Endothelial cell of umbilical vein (primary cell): ENCODE data around the gene SLC12A6. TPM values are rescaled to one million over a fixed set of nuclear protein-coding genes. Genes with fewer than 3 reads are reported as not detected.

Experiments used
- BruUV-seq: library from RNA; stranded (reverse); fragments of 400-500 nt; replicated peaks from 2 replicates; lab custom pipeline; 2021; lab: Mats Ljungman, UMichigan
- CTCF ChIA-PET: fragments of 300-600, 350-600 bp; sonication (Branson Sonifier 250); formaldehyde crosslinking; loops from one replicate; lab custom pipeline; 2021; ENCODE audit warnings: antibody characterized with exemption, inconsistent platforms; lab: Charles Lee
- POLR2A ChIA-PET: fragments of 300-600, 350-600 bp; sonication (Branson Sonifier 250); formaldehyde crosslinking; loops from one replicate; lab custom pipeline; 2021; ENCODE audit warnings: antibody characterized with exemption, inconsistent platforms; lab: Charles Lee
- DNase-seq: peaks from one replicate; pipeline ENCODE4 v3.0.0-alpha.2; 2011; ENCODE audit warnings: low read depth, low spot score
- FAIRE-seq: peaks from 2 replicates; lab custom pipeline; 2011; peaks lifted over from hg19 to GRCh38; lab: Jason Lieb, UNC
- H2AFZ ChIP-seq: 2 replicates; pipeline ENCODE4 v1.6.0; 2012; ENCODE audit warnings: low read depth, low read length, control low read depth, inconsistent platforms
- H3K27ac ChIP-seq: 2 replicates; pipeline ENCODE4 v1.5.1; 2011; ENCODE audit warnings: low read depth, mild to moderate bottlenecking, control low read depth, low read length, moderate library complexity; ENCODE audit not compliant: insufficient read depth
- H3K27me3 ChIP-seq, 2 experiments: 2 replicates each; pipeline versions ENCODE4 v1.6.0 to v1.6.1; 2011; ENCODE audit warnings: low read length in 2 of 2, mixed read lengths in 1 of 2; ENCODE audit not compliant: control insufficient read depth in 2 of 2, insufficient read depth in 2 of 2
- H3K36me3 ChIP-seq, 2 experiments: 2 replicates in 1 of 2; 3 replicates in 1 of 2; pipeline ENCODE4 v1.5.1; 2011; ENCODE audit warnings: low read length in 2 of 2, mild to moderate bottlenecking in 1 of 2, moderate library complexity in 1 of 2; ENCODE audit not compliant: control insufficient read depth in 2 of 2, insufficient read depth in 2 of 2; ENCODE audit errors: extremely low read depth in 1 of 2
- H3K4me1 ChIP-seq: 3 replicates; pipeline ENCODE4 v1.5.1; 2011; ENCODE audit warnings: mild to moderate bottlenecking, low read length; ENCODE audit not compliant: control insufficient read depth, insufficient read depth; ENCODE audit errors: extremely low read depth
- H3K4me2 ChIP-seq: 2 replicates; pipeline ENCODE4 v1.6.1; 2011; ENCODE audit warnings: low read length, control low read depth, mixed read lengths; ENCODE audit not compliant: insufficient read depth
- H3K4me3 ChIP-seq, 3 experiments: fragments of 200-600 bp in 1 of 3; sonication (generic), shearing (Covaris generic) in 1 of 3; replicated peaks in 1 of 3; 2 replicates each; pipeline ENCODE4 v1.5.1; 2011 to 2016; ENCODE audit warnings: control low read depth in 3 of 3, low read length in 3 of 3, mild to moderate bottlenecking in 2 of 3, inconsistent platforms in 1 of 3, low read depth in 1 of 3, moderate library complexity in 1 of 3; ENCODE audit not compliant: insufficient read depth in 1 of 3
- H3K79me2 ChIP-seq: 2 replicates; pipeline ENCODE4 v1.6.0; 2012; ENCODE audit warnings: low read length, inconsistent platforms; ENCODE audit not compliant: control insufficient read depth, insufficient read depth
- H3K9ac ChIP-seq: replicated peaks from 2 replicates; pipeline ENCODE3; 2011; ENCODE audit warnings: low read length, control low read depth; ENCODE audit not compliant: insufficient read depth; ENCODE audit errors: extremely low read depth
- H3K9me1 ChIP-seq: replicated peaks from 3 replicates; pipeline ENCODE4 v1.6.0; 2011; ENCODE audit warnings: mild to moderate bottlenecking, low read length; ENCODE audit not compliant: control insufficient read depth, insufficient read depth; ENCODE audit errors: extremely low read depth
- H3K9me3 ChIP-seq: replicated peaks from 2 replicates; pipeline ENCODE4 v1.5.1; 2012; ENCODE audit warnings: low read length, inconsistent platforms; ENCODE audit not compliant: control insufficient read depth, insufficient read depth
- H4K20me1 ChIP-seq: replicated peaks from 2 replicates; pipeline ENCODE3; 2011; ENCODE audit warnings: mild to moderate bottlenecking, low read length; ENCODE audit not compliant: control insufficient read depth, insufficient read depth; ENCODE audit errors: extremely low read depth
- EZH2 ChIP-seq: IDR thresholded peaks from 2 replicates; pipeline ENCODE4 v1.6.1; 2012; ENCODE audit warnings: borderline replicate concordance, low read depth, mild to moderate bottlenecking, moderate library complexity, low read length, inconsistent platforms; ENCODE audit not compliant: severe bottlenecking
- FOS ChIP-seq: IDR thresholded peaks from 2 replicates; pipeline ENCODE4 v1.6.1; 2011; ENCODE audit warnings: mild to moderate bottlenecking, low read length, moderate library complexity, borderline replicate concordance; ENCODE audit not compliant: insufficient read depth
- GATA2 ChIP-seq: IDR thresholded peaks from 2 replicates; pipeline ENCODE4 v1.7.0; 2011; ENCODE audit warnings: low read depth, mild to moderate bottlenecking, moderate library complexity, mixed read lengths, low read length; ENCODE audit not compliant: insufficient read length, insufficient read depth
- JUN ChIP-seq: IDR thresholded peaks from 2 replicates; pipeline ENCODE4 v1.6.1; 2011; ENCODE audit warnings: borderline replicate concordance, low read depth; ENCODE audit not compliant: insufficient read length, insufficient read depth
- MYC ChIP-seq: IDR thresholded peaks from one replicate; pipeline ENCODE4 v1.6.1; 2011; ENCODE audit warnings: mild to moderate bottlenecking, low read depth, low read length
- POLR2A ChIP-seq: IDR thresholded peaks from 2 replicates; pipeline ENCODE4 v1.6.1; 2012; ENCODE audit warnings: low read depth, mild to moderate bottlenecking, control low read depth, low read length
- POLR2AphosphoS5 ChIP-seq: IDR thresholded peaks from 2 replicates; pipeline ENCODE4 v1.6.1; 2012; ENCODE audit warnings: low read depth, mild to moderate bottlenecking, control low read depth, low read length, moderate library complexity; ENCODE audit not compliant: insufficient read depth
- dilution Hi-C: fragments of 300-500 bp; cut with MboI; formaldehyde crosslinking; loops from one replicate; pipeline ENCODE4 v1.15.0; 2019; ENCODE audit warnings: low sequenced_read_pairs; ENCODE audit not compliant: extremely low pct_ligation_motif_present
- intact Hi-C: fragments of 100-400 bp; cut with micrococcal nuclease; formaldehyde crosslinking; loops from one replicate; pipeline ENCODE4 v1.10.0; 2022
- polyA plus RNA-seq, 4 experiments: library from polyadenylated mRNA; depleted of rRNA in 3 of 4; stranded (reverse) in 3 of 4; unstranded in 1 of 4; fragments of >200 nt; gene quantifications; 2 replicates each; pipeline versions ENCODE4 v1.2.1 to v1.2.3, GENCODE V29; 2011 to 2012; ENCODE audit warnings: missing spikeins in 1 of 4
- total RNA-seq: library from RNA; stranded (reverse); gene quantifications from 2 replicates; pipeline ENCODE4 v1.2.3, GENCODE V29; 2021
- TF ChIP-seq, protein P1 (sequence below), 2 donors: IDR thresholded peaks; 1 replicate in 1 of 2; 2 replicates in 1 of 2; pipeline ENCODE4 v1.5.1; 2011; ENCODE audit warnings: low read length in 2 of 2, mild to moderate bottlenecking in 2 of 2, moderate library complexity in 2 of 2, control low read depth in 1 of 2, inconsistent platforms in 1 of 2, low read depth in 1 of 2; ENCODE audit not compliant: insufficient read depth in 1 of 2; ENCODE audit errors: extremely low read depth in 1 of 2
- TF ChIP-seq, protein P2 (sequence below): IDR thresholded peaks from 2 replicates; pipeline ENCODE4 v1.6.1; 2011; ENCODE audit not compliant: insufficient read depth, insufficient read length

SLC12A6 gene
- total and polyA plus RNA-seq, 2 donors (not counting 3 experiments of a cell fraction or from before 2014, with no cell fraction given) = 21.4 to 27.1 TPM

DNA sequence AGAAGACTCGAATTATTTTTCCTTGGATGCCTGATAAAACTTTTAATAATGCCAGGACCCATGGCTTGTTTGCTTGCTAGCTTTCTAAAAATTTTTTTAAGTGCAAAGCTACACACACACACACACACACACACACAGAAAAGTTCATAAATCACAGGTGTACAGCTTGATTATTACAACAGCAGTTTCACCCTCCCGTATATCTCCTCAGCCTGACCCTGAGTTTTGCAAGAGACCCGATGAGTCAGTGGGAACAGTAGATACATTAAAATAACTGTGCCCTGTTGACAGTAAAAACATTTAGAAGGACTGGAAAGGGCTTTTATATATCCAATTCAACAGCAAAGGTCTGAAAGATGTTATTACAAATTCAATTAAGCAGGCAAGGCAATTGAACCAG lies 66.1 kb downstream of the SLC12A6 start:
- BruUV-seq = no TSS peak
- H3K27ac ChIP-seq = no peak overlapping the region
- TF ChIP-seq POLR2A (no peak), JUN (no peak), FOS (no peak), EZH2 (no peak), POLR2AphosphoS5 (no peak), GATA2 (no peak), MYC (no peak)
- TF ChIP-seq, protein P1, sequence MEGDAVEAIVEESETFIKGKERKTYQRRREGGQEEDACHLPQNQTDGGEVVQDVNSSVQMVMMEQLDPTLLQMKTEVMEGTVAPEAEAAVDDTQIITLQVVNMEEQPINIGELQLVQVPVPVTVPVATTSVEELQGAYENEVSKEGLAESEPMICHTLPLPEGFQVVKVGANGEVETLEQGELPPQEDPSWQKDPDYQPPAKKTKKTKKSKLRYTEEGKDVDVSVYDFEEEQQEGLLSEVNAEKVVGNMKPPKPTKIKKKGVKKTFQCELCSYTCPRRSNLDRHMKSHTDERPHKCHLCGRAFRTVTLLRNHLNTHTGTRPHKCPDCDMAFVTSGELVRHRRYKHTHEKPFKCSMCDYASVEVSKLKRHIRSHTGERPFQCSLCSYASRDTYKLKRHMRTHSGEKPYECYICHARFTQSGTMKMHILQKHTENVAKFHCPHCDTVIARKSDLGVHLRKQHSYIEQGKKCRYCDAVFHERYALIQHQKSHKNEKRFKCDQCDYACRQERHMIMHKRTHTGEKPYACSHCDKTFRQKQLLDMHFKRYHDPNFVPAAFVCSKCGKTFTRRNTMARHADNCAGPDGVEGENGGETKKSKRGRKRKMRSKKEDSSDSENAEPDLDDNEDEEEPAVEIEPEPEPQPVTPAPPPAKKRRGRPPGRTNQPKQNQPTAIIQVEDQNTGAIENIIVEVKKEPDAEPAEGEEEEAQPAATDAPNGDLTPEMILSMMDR (IDR thresholded peaks at IDR 0.05; ENCODE audit: extremely low read depth in 1 of 2, insufficient read depth in 1 of 2, low read depth in 1 of 2, low read length in 2 of 2) = no peak
- TF ChIP-seq, protein P2, sequence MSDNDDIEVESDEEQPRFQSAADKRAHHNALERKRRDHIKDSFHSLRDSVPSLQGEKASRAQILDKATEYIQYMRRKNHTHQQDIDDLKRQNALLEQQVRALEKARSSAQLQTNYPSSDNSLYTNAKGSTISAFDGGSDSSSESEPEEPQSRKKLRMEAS = no peak
- H3K9ac ChIP-seq = no peak overlapping the region
- dilution Hi-C loops = no loop called here
- POLR2A ChIA-PET = no interaction called here
- DNase-seq (no peak), FAIRE-seq (no peak)
- no peaks in the 10 kb centered on the region for H3K9me1 ChIP-seq
- intact Hi-C loops = no loop called here
- H3K9me3 ChIP-seq = no peaks in the 10 kb centered on the region
- H3K36me3 ChIP-seq = no peaks in the 10 kb centered on the region
- no peak overlapping the region for H3K4me2 ChIP-seq
- CTCF ChIA-PET = interaction anchor here (0.6 kb wide), 1 partner anchor 25 kb away, joined by 4 read pairs; no protein-coding TSS in a partner anchor
- no peaks in the 10 kb centered on the region for H3K27me3 ChIP-seq
- no peak overlapping the region for H3K4me3 ChIP-seq
- H3K79me2 ChIP-seq = no peaks in the 10 kb centered on the region
- H4K20me1 ChIP-seq = no peaks in the 10 kb centered on the region
- H3K4me1 ChIP-seq = no peaks in the 10 kb centered on the region
- H2AFZ ChIP-seq = no peak overlapping the region
